Liver (tissue), 9 donors: Measurements from ENCODE around the gene CASP10. TPM values are rescaled to one million over a fixed set of nuclear protein-coding genes. Genes with fewer than 3 reads are reported as not detected.
"Not testable (repeated sequence)": the region's sequence is repeated elsewhere in the genome, so short reads cannot be mapped to it uniquely, and the experiment has no call there.

Experiments used
- DNase-seq: peaks from one replicate; pipeline ENCODE4 v3.0.0-alpha.2; 2017; ENCODE audit warnings: low spot score
- H3K27ac ChIP-seq, 2 donors: one replicate each; pipeline ENCODE4 v1.7.0; 2013; ENCODE audit warnings: inconsistent platforms in 2 of 2, low read length in 2 of 2, control low read depth in 1 of 2, low read depth in 1 of 2, mild to moderate bottlenecking in 1 of 2
- H3K27me3 ChIP-seq, 4 donors: one replicate each; pipeline versions ENCODE4 v1.6.1 to v1.7.0; 2013; ENCODE audit warnings: low read length in 3 of 4, inconsistent platforms in 1 of 4, mild to moderate bottlenecking in 1 of 4, moderate library complexity in 1 of 4; ENCODE audit not compliant: control insufficient read depth in 4 of 4, insufficient read depth in 4 of 4
- H3K36me3 ChIP-seq, 4 donors: one replicate each; pipeline versions ENCODE4 v1.6.1 to v1.7.0; 2013; ENCODE audit warnings: low read length in 3 of 4, mild to moderate bottlenecking in 3 of 4, low read depth in 1 of 4, moderate library complexity in 1 of 4; ENCODE audit not compliant: control insufficient read depth in 4 of 4, insufficient read depth in 3 of 4
- H3K4me1 ChIP-seq, 4 donors: one replicate each; pipeline versions ENCODE4 v1.6.1 to v1.7.0; 2013; ENCODE audit warnings: low read length in 3 of 4, mild to moderate bottlenecking in 3 of 4, moderate library complexity in 1 of 4; ENCODE audit not compliant: control insufficient read depth in 4 of 4, insufficient read depth in 4 of 4
- H3K4me3 ChIP-seq, 3 donors: one replicate each; pipeline versions ENCODE4 v1.6.1 to v1.7.0; 2013; ENCODE audit warnings: low read length in 3 of 3, control low read depth in 1 of 3, low read depth in 1 of 3, mild to moderate bottlenecking in 1 of 3
- H3K9ac ChIP-seq, 2 donors: one replicate each; pipeline ENCODE4 v1.7.0; 2013; ENCODE audit warnings: low read length in 2 of 2, mild to moderate bottlenecking in 2 of 2, moderate library complexity in 2 of 2, control low read depth in 1 of 2, low read depth in 1 of 2
- H3K9me3 ChIP-seq, 4 donors: one replicate each; pipeline versions ENCODE4 v1.6.1 to v1.7.0; 2013; ENCODE audit warnings: low read length in 3 of 4; ENCODE audit not compliant: control insufficient read depth in 4 of 4
- EGR1 ChIP-seq, 2 donors: IDR thresholded peaks; 2 replicates each; pipeline ENCODE4 v1.6.1; 2016 to 2018; ENCODE audit warnings: antibody characterized with exemption in 2 of 2, low read depth in 2 of 2
- FOXA1 ChIP-seq: IDR thresholded peaks from 2 replicates; pipeline ENCODE4 v1.6.1; 2016; ENCODE audit warnings: antibody characterized with exemption
- FOXA2 ChIP-seq: IDR thresholded peaks from 2 replicates; pipeline ENCODE4 v1.6.1; 2016; ENCODE audit warnings: antibody characterized with exemption
- GABPA ChIP-seq, 2 donors: IDR thresholded peaks in 1 of 2; conservative IDR thresholded peaks in 1 of 2; 2 replicates each; pipeline ENCODE4 v1.6.1; 2016; ENCODE audit warnings: antibody characterized with exemption in 2 of 2, mild to moderate bottlenecking in 1 of 2, moderate library complexity in 1 of 2
- HNF4A ChIP-seq, 2 donors: conservative IDR thresholded peaks; 2 replicates each; pipeline ENCODE4 v1.6.1; 2016; ENCODE audit warnings: antibody characterized with exemption in 2 of 2, mild to moderate bottlenecking in 2 of 2
- HNF4G ChIP-seq: IDR thresholded peaks from 2 replicates; pipeline ENCODE4 v1.6.1; 2016; ENCODE audit warnings: antibody characterized with exemption
- JUND ChIP-seq, 2 donors: IDR thresholded peaks; 2 replicates each; pipeline ENCODE4 v1.6.1; 2016; ENCODE audit warnings: antibody characterized with exemption in 2 of 2
- MAX ChIP-seq: IDR thresholded peaks from 2 replicates; pipeline ENCODE4 v1.6.1; 2016; ENCODE audit warnings: antibody characterized with exemption
- NR2F2 ChIP-seq: IDR thresholded peaks from 2 replicates; pipeline ENCODE4 v1.6.1; 2016; ENCODE audit warnings: antibody characterized with exemption
- RAD21 ChIP-seq, 2 donors: IDR thresholded peaks; 2 replicates each; pipeline ENCODE4 v1.6.1; 2016; ENCODE audit warnings: antibody characterized with exemption in 2 of 2, mild to moderate bottlenecking in 2 of 2
- REST ChIP-seq: IDR thresholded peaks from 2 replicates; pipeline ENCODE4 v1.6.1; 2016; ENCODE audit warnings: antibody characterized with exemption, mild to moderate bottlenecking
- RXRA ChIP-seq, 2 donors: IDR thresholded peaks; 2 replicates each; pipeline ENCODE4 v1.6.1; 2017 to 2018; ENCODE audit warnings: antibody characterized with exemption in 2 of 2, mild to moderate bottlenecking in 1 of 2
- SP1 ChIP-seq: IDR thresholded peaks from 2 replicates; pipeline ENCODE4 v1.6.1; 2018; ENCODE audit warnings: antibody characterized with exemption, mild to moderate bottlenecking
- TAF1 ChIP-seq: conservative IDR thresholded peaks from 2 replicates; pipeline ENCODE4 v1.6.1; 2016; ENCODE audit warnings: antibody characterized with exemption, mild to moderate bottlenecking
- WGBS: extraction: QIAGEN DNeasy Blood & Tissue Kit; methylation state at CpG from one replicate; pipeline ENCODE4 v1.1.7; 2013; 5-methylcytosine and 5-hydroxymethylcytosine counted together
- polyA plus RNA-seq, 2 donors: library from polyadenylated mRNA; stranded (reverse) in 1 of 2; unstranded in 1 of 2; fragments of 200-250 nt in 1 of 2; fragments of >200 nt in 1 of 2; fragmentation: Nextera tagmentation in 1 of 2; extraction: Ambion mirVana in 1 of 2; gene quantifications; one replicate each; pipeline versions ENCODE4 v1.2.1 to v1.2.3, GENCODE V29; 2013 to 2015
- total RNA-seq, 2 donors: library from RNA; depleted of rRNA; stranded (reverse); fragments of >200 nt; gene quantifications; one replicate each; pipeline ENCODE4 v1.2.3, GENCODE V29; 2014
- TF ChIP-seq, protein P1 (sequence below): IDR thresholded peaks from 2 replicates; pipeline ENCODE4 v1.6.1; 2016; ENCODE audit warnings: antibody characterized with exemption
- donor health status: healthy.
- donor health status: healthy.
- donor health status: healthy.
- donor health status: healthy.
- donor health status: healthy.

The CASP10 gene
- total and polyA plus RNA-seq, 4 donors, result 2.2 to 13.6 (median 5.6) TPM

GRCh38 chr2:201148434-201148990 is 34.4 kb upstream of the CASP10 start:
- WGBS, result 86% methylated on average over 1 of the region's 1 CpG
- Histone ChIP-seq H3K4me3 (no peak overlapping the region), H3K9ac (no peak overlapping the region), H3K27ac (peak overlapping the region; percentile 6 to 44), H3K36me3 (peaks cover 20 to 31% (median 30%) of the 10 kb centered on the region in 4 donors), H3K4me1 (peaks cover 6 to 32% (median 22%) of the 10 kb centered on the region in 4 donors), H3K9me3 (no peaks in the 10 kb centered on the region), H3K27me3 (no peaks in the 10 kb centered on the region)
- TF ChIP-seq MAX, result no peak
- no peak for TF ChIP-seq JUND (IDR thresholded peaks at IDR 0.05)
- no peak for TF ChIP-seq NR2F2
- TF ChIP-seq FOXA2, result no peak
- TF ChIP-seq REST, result no peak
- no peak for TF ChIP-seq EGR1 (IDR thresholded peaks at IDR 0.05; ENCODE audit: low read depth in 2 of 2)
- no peak for TF ChIP-seq SP1
- no peak for TF ChIP-seq RAD21 (IDR thresholded peaks at IDR 0.05)
- no peak for TF ChIP-seq TAF1
- no peak for TF ChIP-seq FOXA1
- no peak for TF ChIP-seq HNF4G
- no peak for DNase-seq

- Histone ChIP-seq H3K27ac (peak overlapping the region; percentile 32 to 44), H3K9me3 (no peaks in the 10 kb centered on the region), H3K4me1 (peaks cover 3 to 28% (median 18%) of the 10 kb centered on the region in 4 donors), H3K27me3 (no peaks in the 10 kb centered on the region), H3K4me3 (no peak overlapping the region), H3K9ac (no peak overlapping the region), H3K36me3 (peaks cover 20 to 33% (median 31%) of the 10 kb centered on the region in 4 donors)
- 94% methylated on average over 2 of the region's 2 CpGs for WGBS
- DNase-seq, result no peak
- no peak for TF ChIP-seq TAF1
- TF ChIP-seq SP1, result no peak
- TF ChIP-seq REST, result no peak
- peak; percentile 23 to 46 for TF ChIP-seq RXRA (IDR thresholded peaks at IDR 0.05)
- TF ChIP-seq JUND (IDR thresholded peaks at IDR 0.05), result no peak
- TF ChIP-seq, protein P1, sequence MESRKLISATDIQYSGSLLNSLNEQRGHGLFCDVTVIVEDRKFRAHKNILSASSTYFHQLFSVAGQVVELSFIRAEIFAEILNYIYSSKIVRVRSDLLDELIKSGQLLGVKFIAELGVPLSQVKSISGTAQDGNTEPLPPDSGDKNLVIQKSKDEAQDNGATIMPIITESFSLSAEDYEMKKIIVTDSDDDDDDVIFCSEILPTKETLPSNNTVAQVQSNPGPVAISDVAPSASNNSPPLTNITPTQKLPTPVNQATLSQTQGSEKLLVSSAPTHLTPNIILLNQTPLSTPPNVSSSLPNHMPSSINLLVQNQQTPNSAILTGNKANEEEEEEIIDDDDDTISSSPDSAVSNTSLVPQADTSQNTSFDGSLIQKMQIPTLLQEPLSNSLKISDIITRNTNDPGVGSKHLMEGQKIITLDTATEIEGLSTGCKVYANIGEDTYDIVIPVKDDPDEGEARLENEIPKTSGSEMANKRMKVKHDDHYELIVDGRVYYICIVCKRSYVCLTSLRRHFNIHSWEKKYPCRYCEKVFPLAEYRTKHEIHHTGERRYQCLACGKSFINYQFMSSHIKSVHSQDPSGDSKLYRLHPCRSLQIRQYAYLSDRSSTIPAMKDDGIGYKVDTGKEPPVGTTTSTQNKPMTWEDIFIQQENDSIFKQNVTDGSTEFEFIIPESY, result no peak
- no peak for TF ChIP-seq GABPA (IDR thresholded peaks at IDR 0.05 in 1 of 2, conservative IDR thresholded peaks at IDR 0.05 in 1 of 2)
- TF ChIP-seq FOXA1, result no peak
- TF ChIP-seq HNF4G, result peak; percentile 35
- TF ChIP-seq HNF4A (conservative IDR thresholded peaks at IDR 0.05), result peak; percentile 77 to 83
- no peak for TF ChIP-seq NR2F2
- no peak for TF ChIP-seq FOXA2
These were observed 33.7 kb upstream of the CASP10 start for GRCh38 chr2:201149064-201149820.

DNA sequence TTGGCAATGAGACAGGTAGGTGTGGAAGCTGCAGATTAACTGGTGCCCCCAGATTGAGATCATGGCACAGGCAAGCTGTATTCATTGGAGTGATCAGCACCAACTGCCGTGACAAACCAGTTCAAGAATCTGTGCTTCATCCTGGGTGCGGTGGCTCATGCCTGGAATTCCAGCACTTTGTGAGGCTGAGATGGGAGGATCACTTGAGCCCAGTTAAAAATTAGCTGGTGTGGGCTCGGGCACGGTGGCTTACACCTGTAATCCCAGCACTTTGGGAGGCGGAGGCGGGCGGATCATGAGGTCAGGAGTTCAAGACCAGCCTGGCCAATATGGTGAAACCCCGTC is 33.1 kb upstream of the CASP10 start:
- WGBS, result 92% methylated on average over 8 of the region's 8 CpGs
- Histone ChIP-seq H3K4me1 (peaks cover 3 to 22% (median 14%) of the 10 kb centered on the region in 4 donors), H3K36me3 (peaks cover 21 to 38% (median 36%) of the 10 kb centered on the region in 4 donors), H3K27ac (peak overlapping the region; percentile 32 to 44)
- not testable (repeated sequence) for H3K9ac ChIP-seq, H3K27me3 ChIP-seq, DNase-seq, H3K4me3 ChIP-seq, H3K9me3 ChIP-seq
